ENCODE measurements around the gene CHRM3. TPM values are rescaled to one million over a fixed set of nuclear protein-coding genes. Genes with fewer than 3 reads are reported as not detected.

The CHRM3 gene
- total and polyA plus RNA-seq, 11 donors: 0.03 to 1.5 (median 0.27) TPM; not detected in 2

- TF ChIP-seq CTCF (IDR thresholded peaks at IDR 0.05): no peak
- TF ChIP-seq POLR2A (IDR thresholded peaks at IDR 0.05): no peak
- intact Hi-C loops (cut with DNase I): no loop called here
- ATAC-seq (no peak), DNase-seq (no peak)
- 68 to 90% (median 86%) methylated on average over 2 of the region's 2 CpGs for WGBS, 4 donors
- Histone ChIP-seq H3K27ac (no peak overlapping the region), H3K27me3 (no peaks in the 10 kb centered on the region), H3K9me3 (no peaks in the 10 kb centered on the region), H3K4me3 (no peak overlapping the region), H3K36me3 (no peaks in the 10 kb centered on the region), H3K4me1 (no peaks in the 10 kb centered on the region)
These were observed 28.5 kb upstream of the CHRM3 start for GRCh38 chr1:239357867-239358266.

- TF ChIP-seq CTCF (IDR thresholded peaks at IDR 0.05) (no peak), POLR2A (IDR thresholded peaks at IDR 0.05) (no peak)
- no peak for DNase-seq
- no peak overlapping the region for H3K27ac ChIP-seq
- no peaks in the 10 kb centered on the region for H3K9me3 ChIP-seq
- H3K4me3 ChIP-seq: no peak overlapping the region
- no peaks in the 10 kb centered on the region for H3K36me3 ChIP-seq
- 68 to 74% (median 73%) methylated on average over 4 of the region's 4 CpGs for WGBS, 4 donors
- H3K4me1 ChIP-seq: peaks cover 0 to 3% (median 0%) of the 10 kb centered on the region in 12 donors
- no peak for ATAC-seq
- H3K27me3 ChIP-seq: no peaks in the 10 kb centered on the region
- intact Hi-C loops (cut with DNase I): no loop called here
These were observed 25.0 kb upstream of the CHRM3 start for GRCh38 chr1:239361403-239361802.

GRCh38 chr1:239363930-239364329, 22.4 kb upstream of the CHRM3 start:
- intact Hi-C loops (cut with DNase I): no loop called here
- no peak for ATAC-seq
- 86 to 92% (median 89%) methylated on average over 5 of the region's 5 CpGs for WGBS, 4 donors

GRCh38 chr1:239367196-239367810, 19.1 kb upstream of the CHRM3 start:
- TF ChIP-seq CTCF (IDR thresholded peaks at IDR 0.05): no peak
- no peak for TF ChIP-seq POLR2A (IDR thresholded peaks at IDR 0.05)
- intact Hi-C loops (cut with DNase I): no loop called here
- no peak for DNase-seq
- 65 to 76% (median 74%) methylated on average over 4 of the region's 4 CpGs for WGBS, 4 donors
- peaks cover 0 to 3% (median 0%) of the 10 kb centered on the region in 12 donors for H3K4me1 ChIP-seq
- H3K9me3 ChIP-seq: peaks cover 0 to 4% (median 0%) of the 10 kb centered on the region in 12 donors
- no peak overlapping the region for H3K27ac ChIP-seq
- no peak overlapping the region for H3K4me3 ChIP-seq
- H3K36me3 ChIP-seq: no peaks in the 10 kb centered on the region
- no peak for ATAC-seq
- peaks cover 0 to 20% (median 0%) of the 10 kb centered on the region in 9 donors for H3K27me3 ChIP-seq

More at GRCh38 chr1:239363930-239364329, 22.4 kb upstream of the CHRM3 start:
- no peak for DNase-seq
- Histone ChIP-seq H3K27me3 (peaks cover 0 to 9% (median 0%) of the 10 kb centered on the region in 9 donors), H3K27ac (no peak overlapping the region), H3K9me3 (no peaks in the 10 kb centered on the region), H3K4me1 (peaks cover 0 to 3% (median 0%) of the 10 kb centered on the region in 12 donors), H3K4me3 (no peak overlapping the region), H3K36me3 (no peaks in the 10 kb centered on the region)
- TF ChIP-seq CTCF (IDR thresholded peaks at IDR 0.05) (no peak), POLR2A (IDR thresholded peaks at IDR 0.05) (no peak)
